Fibroblast of skin of abdomen (primary cell): ENCODE data around the gene FITM2.
"Not testable (repeated sequence)": the region's sequence is repeated elsewhere in the genome, so short reads cannot be mapped to it uniquely, and the experiment has no call there.

Source experiments
- DNase-seq: peaks from one replicate; pipeline ENCODE4 v3.0.0-alpha.2; 2013

Gene FITM2

DNA sequence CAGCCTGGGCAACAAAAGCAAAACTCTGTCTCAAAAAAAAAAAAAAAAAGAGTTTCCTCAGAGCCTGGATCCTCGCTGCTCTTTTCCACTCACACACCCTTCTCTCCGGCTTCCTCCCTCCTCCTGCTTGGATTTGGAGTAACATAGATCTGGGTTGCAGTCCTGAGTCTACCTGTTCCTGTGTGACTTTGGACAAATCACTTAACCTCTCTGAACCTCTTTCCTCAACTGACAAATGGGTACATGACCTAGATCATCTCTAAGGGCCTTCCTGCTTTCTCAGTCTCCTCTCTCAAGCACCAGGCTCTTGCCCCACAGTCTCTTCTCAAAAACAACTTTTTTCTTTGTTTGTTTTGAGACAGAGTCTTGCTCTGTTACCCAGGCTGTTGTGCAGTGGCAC, 20.2 kb upstream of the FITM2 start:
- no peak for DNase-seq

DNA sequence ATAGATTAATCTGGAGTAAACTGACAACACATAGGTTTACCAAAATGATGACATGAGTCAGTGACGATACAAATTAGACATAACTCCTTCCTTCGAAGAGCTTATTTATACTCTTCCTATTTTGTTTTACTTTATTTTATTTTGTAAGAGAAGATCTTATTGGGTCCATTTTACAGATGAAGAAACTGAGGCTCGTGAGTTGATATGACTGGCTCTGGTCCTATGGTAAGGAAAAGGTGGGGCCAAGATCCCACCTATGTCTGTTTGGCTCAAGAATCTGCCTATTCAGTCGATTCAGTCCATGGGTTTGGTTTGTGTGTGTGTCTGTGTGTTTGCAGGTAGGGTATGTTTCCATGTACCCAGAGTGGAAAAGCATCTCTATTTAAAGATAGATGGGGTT, 17.4 kb upstream of the FITM2 start:
- no peak for DNase-seq

- DNase-seq: not testable (repeated sequence)
These were observed 16.7 kb upstream of the FITM2 start for GRCh38 chr20:44327748-44328147.

DNA sequence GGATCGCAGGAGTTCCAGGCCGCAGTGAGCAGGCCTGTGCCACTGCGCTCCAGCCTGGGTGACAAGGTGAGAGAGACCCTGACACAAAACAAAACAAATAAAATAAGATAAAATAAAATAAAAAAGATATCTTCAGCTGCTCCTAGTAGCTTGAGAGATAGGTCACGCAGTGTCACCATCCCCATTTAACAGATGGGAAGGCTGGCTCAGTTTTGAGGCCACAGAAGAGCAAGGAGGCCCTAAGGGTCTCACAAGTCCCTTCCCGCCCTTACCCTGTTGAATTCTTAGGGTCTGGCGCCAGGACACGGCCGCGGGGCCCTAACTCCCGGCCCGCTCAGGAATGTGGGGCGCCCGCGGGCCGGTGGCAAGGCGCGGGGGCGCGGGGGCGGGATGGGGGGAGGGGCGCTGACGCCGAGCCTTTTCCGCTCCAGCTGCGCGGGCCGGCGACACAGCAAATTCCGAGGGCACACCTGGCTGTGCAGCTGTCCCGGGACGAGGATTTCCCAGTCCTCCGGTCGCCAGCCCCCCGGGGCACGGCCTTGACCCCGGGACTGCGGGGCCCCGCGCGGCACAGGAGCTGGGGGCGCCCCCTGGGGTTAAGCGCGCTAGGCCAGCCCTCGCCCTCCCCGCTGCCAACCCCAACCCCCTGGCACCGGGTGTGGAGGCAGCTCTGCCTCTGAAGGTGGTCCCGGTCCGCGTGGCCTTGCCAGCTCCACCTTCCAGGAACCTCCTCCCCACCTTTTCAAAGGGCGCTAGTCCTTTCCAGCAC, 15.6 kb upstream of the FITM2 start:
- no peak for DNase-seq

DNA sequence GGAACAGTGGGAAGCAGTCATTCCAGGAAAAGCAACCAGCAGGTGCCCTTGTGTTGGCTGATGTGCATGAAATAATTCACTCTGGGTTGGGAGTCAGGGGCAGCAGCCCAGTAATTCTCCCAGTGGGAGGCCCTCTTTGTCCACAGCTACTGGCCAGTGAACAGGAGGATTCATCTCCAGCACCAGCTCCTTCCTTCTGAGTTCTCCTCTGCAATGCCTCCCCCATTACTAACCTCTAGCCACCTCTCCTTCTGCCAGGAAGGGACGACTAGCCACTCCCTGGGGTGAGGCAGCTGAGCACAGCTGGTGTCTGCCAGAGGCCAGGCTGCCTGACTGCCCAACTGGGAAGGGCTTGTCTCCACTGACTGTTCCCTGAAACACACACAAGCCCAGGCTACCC, 13.3 kb upstream of the FITM2 start:
- DNase-seq: no peak

DNA sequence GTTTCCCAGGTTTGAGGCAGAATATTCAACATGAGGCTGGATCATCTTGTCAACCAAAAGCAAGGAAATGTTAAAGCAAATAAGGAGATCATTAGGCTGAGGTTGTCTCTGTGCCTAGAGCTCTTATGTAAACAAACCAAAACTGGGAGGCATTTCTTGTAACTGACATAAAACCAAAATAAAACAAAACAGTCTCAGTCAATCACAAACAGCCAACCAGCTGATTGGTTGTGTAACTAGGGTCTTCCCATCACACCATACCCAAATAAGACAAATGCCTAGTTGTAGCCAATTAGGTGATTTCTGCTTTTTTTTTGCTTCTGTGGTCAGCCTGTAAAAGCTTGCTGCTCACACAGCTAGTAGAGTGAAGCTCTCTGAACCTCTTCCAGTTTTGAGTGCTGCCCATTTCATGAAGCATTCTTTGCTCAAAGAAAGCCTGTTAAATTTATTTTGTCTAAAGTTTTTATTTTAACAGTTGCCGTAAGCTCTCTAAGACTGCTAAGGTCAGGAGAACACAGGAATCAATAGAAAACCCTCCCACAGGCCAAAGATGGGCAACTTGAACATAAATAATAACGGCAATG, 8.9 kb upstream of the FITM2 start:
- no peak for DNase-seq

DNA sequence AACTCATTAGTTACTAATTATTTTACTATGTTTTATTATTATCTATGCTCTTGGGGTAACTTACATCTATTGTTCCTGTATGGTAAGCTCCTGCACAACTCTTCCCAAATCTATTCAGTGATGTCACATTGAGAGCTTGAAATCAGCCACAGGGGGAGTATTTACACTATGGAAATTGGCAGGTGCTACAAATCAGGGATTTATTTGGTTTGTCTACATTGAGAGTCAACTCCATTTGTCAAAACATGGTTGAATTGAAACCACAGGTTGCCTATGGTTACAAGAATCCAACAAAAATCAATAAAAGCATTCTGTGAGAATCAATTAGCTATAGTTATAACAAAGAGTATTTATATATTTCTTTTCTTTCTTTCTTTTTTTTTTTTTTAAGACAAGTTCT, 3.9 kb upstream of the FITM2 start:
- DNase-seq: no peak

DNA sequence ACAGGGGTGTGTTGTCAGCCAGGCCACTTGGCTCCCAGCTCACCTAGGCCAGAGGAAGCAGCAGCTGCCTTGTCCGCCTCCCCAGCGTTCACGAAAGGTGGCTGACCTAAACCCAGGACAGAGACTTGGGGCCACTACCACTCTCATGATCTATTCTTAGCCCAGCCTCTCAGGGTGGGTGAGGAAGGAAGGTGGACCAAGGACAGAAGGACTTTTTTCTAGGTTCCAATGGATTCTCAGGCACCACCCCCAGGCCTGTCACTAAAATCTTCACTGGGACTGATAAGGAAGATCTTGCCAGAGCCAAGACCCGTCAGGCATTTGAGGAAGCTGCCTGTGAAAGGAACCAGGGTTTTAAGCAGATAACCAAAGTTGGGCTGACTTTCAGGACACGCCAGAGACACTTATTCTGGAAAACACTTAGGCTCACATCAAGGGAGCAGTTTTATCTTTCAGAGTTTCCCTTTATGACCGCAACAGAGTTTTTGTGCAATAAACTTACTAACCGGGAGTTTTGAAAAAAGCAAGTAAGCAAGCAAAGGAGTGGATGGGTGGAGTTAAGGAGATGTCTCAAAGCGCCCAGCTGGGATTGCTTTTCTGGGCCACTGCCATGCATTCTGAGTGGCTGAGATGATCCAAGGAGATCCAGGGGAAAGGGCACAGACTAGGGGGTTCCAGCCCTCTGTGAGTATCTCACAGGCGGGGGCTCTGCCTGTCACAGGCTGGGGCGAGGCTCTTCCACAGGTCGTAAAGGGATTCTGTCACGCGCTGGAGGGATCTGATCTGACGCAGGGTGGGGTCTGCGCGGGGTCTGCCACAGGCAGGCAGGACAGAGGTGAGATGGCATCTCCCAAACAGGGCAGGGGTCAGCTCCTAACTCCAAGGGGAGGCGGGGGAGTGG, 989 bp downstream of the FITM2 start:
- peak; percentile 43 for DNase-seq

GRCh38 chr20:44306927-44307326, 4.1 kb downstream of the FITM2 start:
- DNase-seq: no peak

- DNase-seq: no peak
These were observed 6.6 kb downstream of the FITM2 start for GRCh38 chr20:44304383-44304782.

- no peak for DNase-seq
These were observed 8.3 kb downstream of the FITM2 start for GRCh38 chr20:44302736-44303135.

DNA sequence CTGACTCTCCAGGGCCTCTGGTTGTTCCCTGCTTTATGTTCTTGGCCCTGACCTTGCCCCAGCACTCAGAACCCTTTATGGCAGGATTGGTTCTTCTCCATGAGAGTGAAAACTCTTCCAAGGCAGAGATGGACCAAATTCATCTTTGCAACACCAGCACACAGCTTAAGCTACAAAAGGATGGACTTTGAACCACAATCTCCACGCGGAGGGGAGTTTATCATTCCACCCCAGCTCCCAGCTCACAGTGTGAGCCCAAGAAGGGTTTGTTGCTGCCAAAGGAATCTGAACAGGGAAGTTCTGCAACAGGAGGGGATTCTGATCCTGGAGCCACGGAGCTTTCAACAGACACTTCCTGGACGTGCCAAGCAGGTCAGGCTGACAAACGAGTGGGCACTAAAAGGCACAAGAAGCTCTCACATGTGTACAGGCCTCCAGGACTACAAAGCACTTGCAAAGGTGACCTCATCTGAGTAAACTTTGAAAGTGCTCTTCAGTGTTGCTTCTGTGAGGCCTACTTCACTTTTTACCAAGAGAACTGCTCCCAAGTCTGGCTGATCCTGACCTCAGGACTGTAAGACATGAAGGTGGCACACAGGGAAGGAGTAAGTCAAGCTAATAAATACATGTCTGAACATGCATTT, 8.9 kb downstream of the FITM2 start:
- no peak for DNase-seq

- no peak for DNase-seq
These were observed 9.7 kb downstream of the FITM2 start for GRCh38 chr20:44301285-44301684.

DNA sequence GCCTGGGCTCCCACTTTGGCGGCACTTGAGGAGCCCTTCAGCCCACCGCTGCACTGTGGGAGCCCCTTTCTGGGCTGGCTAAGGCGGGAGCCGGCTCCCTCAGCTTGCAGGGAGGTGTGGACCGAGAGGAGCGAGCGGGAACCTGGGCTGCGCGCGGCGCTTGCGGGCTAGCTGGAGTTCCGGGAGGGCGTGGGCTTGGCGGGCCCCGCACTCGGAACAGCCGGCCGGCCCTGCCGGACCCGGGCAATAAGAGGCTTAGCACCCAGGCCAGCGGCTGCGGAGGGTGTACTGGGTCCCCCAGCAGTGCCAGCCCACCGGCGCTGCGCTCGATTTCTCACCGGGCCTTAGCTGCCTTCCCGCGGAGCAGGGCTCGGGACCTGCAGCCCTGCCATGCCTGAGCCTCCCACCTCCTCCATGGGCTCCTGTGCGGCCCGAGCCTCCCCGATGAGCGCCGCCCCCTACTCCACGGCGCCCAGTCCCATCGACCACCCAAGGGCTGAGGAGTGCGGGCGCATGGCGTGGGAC, 11.9 kb downstream of the FITM2 start:
- DNase-seq: not testable (repeated sequence)

- no peak for DNase-seq
These were observed 13.3 kb downstream of the FITM2 start for GRCh38 chr20:44297721-44298120.

DNA sequence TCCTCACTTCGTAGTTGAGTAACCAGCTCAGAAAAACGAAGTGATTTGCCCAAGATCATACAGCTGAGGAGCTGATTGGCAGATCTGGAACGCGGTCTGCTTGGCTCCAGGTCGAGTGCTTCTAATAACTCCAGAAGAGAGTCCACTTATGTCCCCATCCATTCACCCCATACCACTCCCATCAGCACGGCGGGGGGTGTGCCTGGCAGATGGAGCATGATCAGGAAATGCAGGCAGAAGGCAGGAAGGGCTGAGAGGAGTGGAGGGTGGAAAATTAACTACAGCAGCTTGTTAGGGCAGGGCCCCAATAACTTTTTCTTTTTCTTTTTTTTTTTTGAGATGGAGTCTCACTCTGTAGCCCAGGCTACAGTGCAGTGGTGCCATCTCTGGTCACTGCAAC, 15.0 kb downstream of the FITM2 start:
- no peak for DNase-seq

DNA sequence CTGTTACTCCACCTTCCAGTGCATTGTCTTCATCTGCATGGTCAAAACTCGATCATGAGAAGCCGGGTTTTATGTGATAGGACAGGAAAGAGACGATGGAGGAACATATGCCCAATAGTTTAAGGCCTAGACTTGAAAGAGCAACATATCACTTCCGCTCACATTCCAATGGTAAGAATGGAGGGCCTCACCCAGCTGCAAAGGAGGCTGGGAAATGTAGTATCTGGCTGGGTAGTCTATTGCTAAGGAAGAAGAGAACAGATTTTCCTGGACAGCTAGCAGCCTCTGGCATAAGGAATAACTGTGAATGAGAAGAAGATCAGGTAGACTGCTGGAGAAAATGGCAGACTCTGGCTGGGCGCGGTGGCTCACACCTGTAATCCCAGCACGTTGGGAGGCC, 19.2 kb downstream of the FITM2 start:
- DNase-seq: no peak

DNA sequence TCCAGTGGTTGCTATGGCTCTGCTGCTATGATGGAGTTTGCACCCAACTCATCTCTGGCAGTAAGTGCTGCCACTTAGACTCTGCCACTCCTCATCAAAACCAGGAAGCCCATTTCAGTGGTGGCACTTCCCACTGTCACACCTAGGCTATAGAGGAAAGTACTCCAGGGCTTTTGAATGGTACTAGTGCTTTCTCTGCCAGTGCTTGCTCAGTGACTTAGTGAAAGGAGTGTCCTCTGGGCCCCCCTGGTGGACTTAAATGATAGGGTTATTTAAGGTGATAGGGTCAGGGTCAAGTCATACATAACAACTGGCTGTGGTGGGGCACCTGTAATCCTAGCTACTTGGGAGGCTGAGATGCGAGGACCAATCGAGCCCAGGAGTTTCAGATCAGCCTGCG, 22.8 kb downstream of the FITM2 start:
- no peak for DNase-seq

GRCh38 chr20:44287272-44288097, 23.5 kb downstream of the FITM2 start:
- DNase-seq: no peak

DNA sequence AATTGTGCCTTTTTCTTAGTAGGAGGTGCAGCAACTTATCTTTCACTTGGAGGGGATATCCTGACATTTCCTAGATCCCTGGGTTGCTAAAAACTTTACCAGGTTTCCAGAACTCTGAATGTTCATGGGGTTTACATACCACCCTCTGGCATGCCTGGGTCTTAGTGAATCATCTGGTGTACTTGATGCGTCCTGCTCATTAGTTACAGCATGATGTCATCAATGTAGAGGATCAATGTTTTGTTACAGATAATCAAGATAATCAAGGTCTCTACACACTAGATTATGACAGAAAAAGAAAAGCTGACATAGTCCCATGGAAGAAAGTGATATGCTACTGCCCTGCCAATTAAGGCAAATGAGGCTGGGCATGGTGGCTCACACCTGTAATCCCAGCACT, 27.0 kb downstream of the FITM2 start:
- DNase-seq: peak; percentile 9

DNA sequence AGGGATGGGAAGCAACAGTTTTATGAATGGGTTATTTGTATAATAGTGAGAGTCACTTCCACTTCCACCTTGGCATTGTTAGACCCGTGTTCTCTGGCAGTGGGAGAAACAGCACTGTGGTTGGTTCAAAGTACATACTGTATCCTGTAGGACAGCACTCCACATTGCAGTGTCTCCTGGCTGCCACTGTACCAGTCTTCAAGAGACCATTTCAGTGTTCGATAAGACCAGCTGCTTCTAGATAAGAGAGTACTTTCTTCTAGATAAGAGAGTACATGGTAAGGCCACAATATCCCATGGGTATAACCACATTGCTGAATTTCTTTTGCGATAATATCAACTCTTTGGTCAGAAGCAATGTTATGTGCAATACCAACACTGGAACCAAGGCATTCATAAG, 28.8 kb downstream of the FITM2 start:
- no peak for DNase-seq

GRCh38 chr20:44280387-44280786, 30.6 kb downstream of the FITM2 start:
- no peak for DNase-seq
